Measurements from ENCODE around the gene USP5. TPM values are rescaled to one million over a fixed set of nuclear protein-coding genes. Genes with fewer than 3 reads are reported as not detected.

Gene USP5
- total and polyA plus RNA-seq, 2 donors (not counting 3 experiments of a cell fraction or from before 2014, with no cell fraction given) = 68.9 to 135 TPM

- DNase-seq (ENCODE audit: low read depth, low spot score) (no peak), FAIRE-seq (no peak)
- Histone ChIP-seq H2AFZ (ENCODE audit: low read depth, low read length) (no peak overlapping the region), H3K9ac (replicated peaks; ENCODE audit: extremely low read depth, insufficient read depth, low read length) (no peak overlapping the region), H3K27ac (ENCODE audit: insufficient read depth, low read depth, low read length) (no peak overlapping the region), H3K9me1 (replicated peaks; ENCODE audit: control insufficient read depth, extremely low read depth, insufficient read depth, low read length) (no peaks in the 10 kb centered on the region), H3K4me2 (ENCODE audit: insufficient read depth, low read length) (no peak overlapping the region), H3K27me3 (ENCODE audit: control insufficient read depth in 2 of 2, insufficient read depth in 2 of 2, low read length in 2 of 2) (no peaks in the 10 kb centered on the region), H4K20me1 (replicated peaks; ENCODE audit: control insufficient read depth, extremely low read depth, insufficient read depth, low read length) (no peaks in the 10 kb centered on the region), H3K4me1 (ENCODE audit: control insufficient read depth, extremely low read depth, insufficient read depth, low read length) (no peaks in the 10 kb centered on the region), H3K9me3 (replicated peaks; ENCODE audit: control insufficient read depth, insufficient read depth, low read length) (no peaks in the 10 kb centered on the region), H3K4me3 (replicated peaks in 1 of 3; ENCODE audit: insufficient read depth in 1 of 3, low read depth in 1 of 3, low read length in 3 of 3) (no peak overlapping the region), H3K79me2 (ENCODE audit: control insufficient read depth, insufficient read depth, low read length) (no peaks in the 10 kb centered on the region), H3K36me3 (ENCODE audit: control insufficient read depth in 2 of 2, extremely low read depth in 1 of 2, insufficient read depth in 2 of 2, low read length in 2 of 2) (peaks cover 3 to 11% of the 10 kb centered on the region in 2 experiments)
- dilution Hi-C loops (cut with MboI; ENCODE audit: extremely low pct_ligation_motif_present, low sequenced_read_pairs) (no loop called here), intact Hi-C loops (cut with micrococcal nuclease) (no loop called here)
- TF ChIP-seq EZH2 (IDR thresholded peaks at IDR 0.05; ENCODE audit: borderline replicate concordance, low read depth, low read length, severe bottlenecking) = no peak
- no peak for TF ChIP-seq FOS (IDR thresholded peaks at IDR 0.05; ENCODE audit: borderline replicate concordance, insufficient read depth, low read length)
- no peak for TF ChIP-seq POLR2AphosphoS5 (IDR thresholded peaks at IDR 0.05; ENCODE audit: insufficient read depth, low read depth, low read length)
- TF ChIP-seq POLR2A (IDR thresholded peaks at IDR 0.05; ENCODE audit: low read depth, low read length) = no peak
- no peak for TF ChIP-seq CTCF (IDR thresholded peaks at IDR 0.05; ENCODE audit: extremely low read depth in 1 of 2, insufficient read depth in 1 of 2, low read depth in 1 of 2, low read length in 2 of 2)
- no peak for TF ChIP-seq MAX (IDR thresholded peaks at IDR 0.05; ENCODE audit: insufficient read depth, insufficient read length)
- TF ChIP-seq GATA2 (IDR thresholded peaks at IDR 0.05; ENCODE audit: insufficient read depth, insufficient read length, low read depth, low read length) = no peak
- no peak for TF ChIP-seq JUN (IDR thresholded peaks at IDR 0.05; ENCODE audit: borderline replicate concordance, insufficient read depth, insufficient read length, low read depth)
- no peak for TF ChIP-seq MYC (IDR thresholded peaks at IDR 0.05; ENCODE audit: low read depth, low read length)
- POLR2A ChIA-PET = no interaction called here
- CTCF ChIA-PET = interaction anchor here (1.4 to 1.9 kb wide), 3 partner anchors 8 to 16 kb away, joined by 3 to 12 read pairs (median 7); partner anchors contain the start of gene TPI1
- no TSS peak for BruUV-seq (replicated peaks)
Observed at GRCh38 chr12:6883252-6883651, 31.3 kb downstream of the USP5 start.
